T-helper 1 cell treated with Interleukin-12 subunit alpha and Interleukin-12 subunit beta and Interleukin-4 antibody, amounts not matched to agents 30 μg/mL and 1 μg/mL, for 36 hours (primary cell): ENCODE results near the gene TAC3.
"Not testable (repeated sequence)": the region's sequence is repeated elsewhere in the genome, so short reads cannot be mapped to it uniquely, and the experiment has no call there.

Experiments used
- H3K27ac Mint-ChIP-seq: one replicate; pipeline ENCODE4 v1.8.0; 2021; ENCODE audit warnings: mild to moderate bottlenecking, mixed read lengths
- H3K27me3 Mint-ChIP-seq: one replicate; pipeline ENCODE4 v1.8.0; 2021; ENCODE audit warnings: low read depth, mixed read lengths
- H3K36me3 Mint-ChIP-seq: one replicate; pipeline ENCODE4 v1.8.0; 2021; ENCODE audit warnings: low read depth, mixed read lengths
- H3K4me1 Mint-ChIP-seq: one replicate; pipeline ENCODE4 v1.8.0; 2021; ENCODE audit warnings: low read depth, mixed read lengths
- H3K4me3 Mint-ChIP-seq: one replicate; pipeline ENCODE4 v1.8.0; 2021; ENCODE audit warnings: mild to moderate bottlenecking, moderate library complexity, mixed read lengths
- H3K9me3 Mint-ChIP-seq: one replicate; pipeline ENCODE4 v1.8.0; 2021; ENCODE audit warnings: mixed read lengths

TAC3 gene

GRCh38 chr12:56965124-56965523, 51.2 kb downstream of the TAC3 start:
- not testable (repeated sequence) for H3K9me3 Mint-ChIP-seq, H3K4me1 Mint-ChIP-seq, H3K36me3 Mint-ChIP-seq, H3K4me3 Mint-ChIP-seq, H3K27ac Mint-ChIP-seq
- H3K27me3 Mint-ChIP-seq, result peaks cover 21% of the 10 kb centered on the region

GRCh38 chr12:56963557-56963956, 52.8 kb downstream of the TAC3 start:
- H3K4me3 Mint-ChIP-seq, H3K36me3 Mint-ChIP-seq, H3K9me3 Mint-ChIP-seq, H3K27ac Mint-ChIP-seq, H3K4me1 Mint-ChIP-seq: not testable (repeated sequence)
- peaks cover 26% of the 10 kb centered on the region for H3K27me3 Mint-ChIP-seq

- not testable (repeated sequence) for H3K4me3 Mint-ChIP-seq, H3K36me3 Mint-ChIP-seq
- peaks cover 26% of the 10 kb centered on the region for H3K27me3 Mint-ChIP-seq
Observed at GRCh38 chr12:56962247-56962646, 54.1 kb downstream of the TAC3 start.

More at GRCh38 chr12:56962247-56962646, 54.1 kb downstream of the TAC3 start:
- not testable (repeated sequence) for H3K4me1 Mint-ChIP-seq, H3K9me3 Mint-ChIP-seq, H3K27ac Mint-ChIP-seq
